Right lobe of liver (tissue), 4 donors: ENCODE measurements around the gene SUGCT.
"Not testable (repeated sequence)": the region's sequence is repeated elsewhere in the genome, so short reads cannot be mapped to it uniquely, and the experiment has no call there.

Source experiments
- POLR2A ChIP-seq: fragments of 450-650 bp; IDR thresholded peaks from one replicate; pipeline ENCODE4 v1.6.1; 2017; ENCODE audit warnings: antibody characterized with exemption, mild to moderate bottlenecking
- TF ChIP-seq, protein P1 (sequence below), 4 donors: fragments of 200-600 bp in 3 of 4; fragments of 450-650 bp in 1 of 4; IDR thresholded peaks; one replicate each; pipeline versions ENCODE4 v1.5.1 to v1.8.0; 2016 to 2022; ENCODE audit warnings: antibody characterized with exemption in 4 of 4, mild to moderate bottlenecking in 2 of 4
- donor health status: DM: no; HTN: no; CAD: no.
- donor health status: DM: no; HTN: no; CAD: no.
- donor health status: DM: no; HTN: yes; CAD: no.

DNA sequence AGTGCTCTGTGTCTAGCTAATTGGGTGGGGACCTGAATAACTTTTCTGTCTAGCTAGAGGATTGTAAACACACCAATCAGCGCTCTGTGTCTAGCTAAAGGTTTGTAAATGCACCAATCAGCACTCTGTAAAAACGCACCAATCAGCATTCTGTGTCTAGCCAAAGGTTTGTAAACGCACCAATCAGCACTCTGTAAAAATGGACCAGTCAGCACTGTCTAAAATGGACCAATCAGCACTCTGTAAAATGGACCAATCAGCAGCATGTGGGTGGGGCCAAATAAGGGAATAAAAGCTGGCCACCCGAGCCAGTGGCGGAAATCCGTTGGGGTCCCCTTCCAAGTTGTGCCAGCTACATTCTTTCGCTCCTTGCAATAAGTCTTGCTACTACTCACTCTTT, 83.8 kb downstream of the SUGCT start:
- TF ChIP-seq POLR2A = not testable (repeated sequence)
- TF ChIP-seq, protein P1, sequence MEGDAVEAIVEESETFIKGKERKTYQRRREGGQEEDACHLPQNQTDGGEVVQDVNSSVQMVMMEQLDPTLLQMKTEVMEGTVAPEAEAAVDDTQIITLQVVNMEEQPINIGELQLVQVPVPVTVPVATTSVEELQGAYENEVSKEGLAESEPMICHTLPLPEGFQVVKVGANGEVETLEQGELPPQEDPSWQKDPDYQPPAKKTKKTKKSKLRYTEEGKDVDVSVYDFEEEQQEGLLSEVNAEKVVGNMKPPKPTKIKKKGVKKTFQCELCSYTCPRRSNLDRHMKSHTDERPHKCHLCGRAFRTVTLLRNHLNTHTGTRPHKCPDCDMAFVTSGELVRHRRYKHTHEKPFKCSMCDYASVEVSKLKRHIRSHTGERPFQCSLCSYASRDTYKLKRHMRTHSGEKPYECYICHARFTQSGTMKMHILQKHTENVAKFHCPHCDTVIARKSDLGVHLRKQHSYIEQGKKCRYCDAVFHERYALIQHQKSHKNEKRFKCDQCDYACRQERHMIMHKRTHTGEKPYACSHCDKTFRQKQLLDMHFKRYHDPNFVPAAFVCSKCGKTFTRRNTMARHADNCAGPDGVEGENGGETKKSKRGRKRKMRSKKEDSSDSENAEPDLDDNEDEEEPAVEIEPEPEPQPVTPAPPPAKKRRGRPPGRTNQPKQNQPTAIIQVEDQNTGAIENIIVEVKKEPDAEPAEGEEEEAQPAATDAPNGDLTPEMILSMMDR (IDR thresholded peaks at IDR 0.05) = not testable (repeated sequence)
